Astrocyte of the spinal cord (primary cell): ENCODE data around the gene GOLGA6D.
A peak's percentile ranks its signal among the peaks of the same experiment; 100 is the strongest.
"Not testable (repeated sequence)": the region's sequence is repeated elsewhere in the genome, so short reads cannot be mapped to it uniquely, and the experiment has no call there.

Source experiments
- DNase-seq: peaks from one replicate; pipeline ENCODE4 v3.0.0; 2011; ENCODE audit warnings: low read depth, low spot score
- H3K4me3 ChIP-seq: 2 replicates; pipeline ENCODE4 v1.5.1; 2011; ENCODE audit warnings: low read depth, mild to moderate bottlenecking, low read length, moderate library complexity
- in situ Hi-C: cut with HindIII; loops from 2 replicates; pipeline ENCODE4 v1.10.0; 2017; ENCODE audit warnings: low sequenced_read_pairs
- TF ChIP-seq, protein P1 (sequence below): IDR thresholded peaks from 2 replicates; pipeline ENCODE4 v1.5.1; 2012; ENCODE audit warnings: low read depth, mild to moderate bottlenecking, low read length, inconsistent platforms

Gene GOLGA6D

DNA sequence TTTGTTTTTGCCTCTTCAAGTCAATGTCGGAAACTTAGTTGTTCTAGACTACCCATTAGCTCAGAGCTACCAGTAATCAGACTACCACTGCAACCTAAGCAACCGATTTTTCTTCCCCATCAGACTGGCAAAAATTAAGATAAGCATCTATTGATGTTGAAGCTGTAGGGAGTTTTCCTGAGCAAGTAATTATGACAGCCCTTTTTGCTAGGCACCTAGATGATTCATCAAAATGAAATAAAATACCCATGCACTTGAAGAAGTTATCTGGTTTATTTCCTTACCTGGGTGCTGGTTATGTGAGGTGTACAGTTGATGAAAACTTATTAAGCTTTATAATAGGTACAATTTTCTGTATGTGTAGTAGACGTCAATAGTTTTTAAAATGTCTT lies 52.7 kb downstream of the GOLGA6D start:
- H3K4me3 ChIP-seq, result peak overlapping the region; percentile 86
- in situ Hi-C loops, result no loop called here
- DNase-seq, result no peak
- TF ChIP-seq, protein P1, sequence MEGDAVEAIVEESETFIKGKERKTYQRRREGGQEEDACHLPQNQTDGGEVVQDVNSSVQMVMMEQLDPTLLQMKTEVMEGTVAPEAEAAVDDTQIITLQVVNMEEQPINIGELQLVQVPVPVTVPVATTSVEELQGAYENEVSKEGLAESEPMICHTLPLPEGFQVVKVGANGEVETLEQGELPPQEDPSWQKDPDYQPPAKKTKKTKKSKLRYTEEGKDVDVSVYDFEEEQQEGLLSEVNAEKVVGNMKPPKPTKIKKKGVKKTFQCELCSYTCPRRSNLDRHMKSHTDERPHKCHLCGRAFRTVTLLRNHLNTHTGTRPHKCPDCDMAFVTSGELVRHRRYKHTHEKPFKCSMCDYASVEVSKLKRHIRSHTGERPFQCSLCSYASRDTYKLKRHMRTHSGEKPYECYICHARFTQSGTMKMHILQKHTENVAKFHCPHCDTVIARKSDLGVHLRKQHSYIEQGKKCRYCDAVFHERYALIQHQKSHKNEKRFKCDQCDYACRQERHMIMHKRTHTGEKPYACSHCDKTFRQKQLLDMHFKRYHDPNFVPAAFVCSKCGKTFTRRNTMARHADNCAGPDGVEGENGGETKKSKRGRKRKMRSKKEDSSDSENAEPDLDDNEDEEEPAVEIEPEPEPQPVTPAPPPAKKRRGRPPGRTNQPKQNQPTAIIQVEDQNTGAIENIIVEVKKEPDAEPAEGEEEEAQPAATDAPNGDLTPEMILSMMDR, result no peak

DNA sequence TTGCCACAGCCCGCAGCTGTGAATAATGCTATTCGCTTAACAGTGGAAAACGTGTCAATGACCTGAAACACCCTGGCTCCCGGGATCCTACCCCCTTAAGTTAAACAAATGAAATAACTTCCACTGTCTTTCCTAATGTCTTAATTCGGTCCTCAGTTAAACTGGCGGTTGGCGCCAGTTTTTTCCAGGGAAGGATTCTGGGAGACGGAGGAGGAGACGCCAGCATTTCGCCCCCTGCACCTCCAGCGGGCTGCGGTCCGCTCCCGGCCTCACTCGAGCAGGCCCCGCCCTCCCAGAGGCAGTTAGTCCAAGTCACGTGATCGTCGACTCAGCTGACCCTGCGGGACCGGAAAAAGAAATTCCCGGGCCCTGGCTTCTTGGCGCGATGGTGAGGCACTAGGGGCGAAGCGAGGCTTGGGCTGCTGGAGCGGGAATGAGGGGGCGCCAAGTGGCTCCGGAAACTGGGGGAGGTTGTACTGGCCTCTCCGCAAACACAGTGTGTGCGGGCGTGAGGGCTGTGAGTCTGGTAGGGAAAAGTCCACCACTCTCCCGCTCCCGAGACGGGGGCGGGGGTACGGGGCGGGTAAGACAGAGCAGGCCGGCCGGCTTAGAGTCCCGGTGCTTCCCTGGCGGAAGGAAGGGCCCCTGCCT lies 53.2 kb downstream of the GOLGA6D start, which contains the start of gene COMMD4:
TSS of gene COMMD4 (plus strand) at position 359 of the 651 bp plus-strand sequence. CDS start at position 386, 27 bp downstream.
- peak within 1 kb of the TSS; percentile 86 for H3K4me3 ChIP-seq
- TF ChIP-seq, protein P1, result no peak
- in situ Hi-C loops, result no loop called here
- DNase-seq, result peak; percentile 93

DNA sequence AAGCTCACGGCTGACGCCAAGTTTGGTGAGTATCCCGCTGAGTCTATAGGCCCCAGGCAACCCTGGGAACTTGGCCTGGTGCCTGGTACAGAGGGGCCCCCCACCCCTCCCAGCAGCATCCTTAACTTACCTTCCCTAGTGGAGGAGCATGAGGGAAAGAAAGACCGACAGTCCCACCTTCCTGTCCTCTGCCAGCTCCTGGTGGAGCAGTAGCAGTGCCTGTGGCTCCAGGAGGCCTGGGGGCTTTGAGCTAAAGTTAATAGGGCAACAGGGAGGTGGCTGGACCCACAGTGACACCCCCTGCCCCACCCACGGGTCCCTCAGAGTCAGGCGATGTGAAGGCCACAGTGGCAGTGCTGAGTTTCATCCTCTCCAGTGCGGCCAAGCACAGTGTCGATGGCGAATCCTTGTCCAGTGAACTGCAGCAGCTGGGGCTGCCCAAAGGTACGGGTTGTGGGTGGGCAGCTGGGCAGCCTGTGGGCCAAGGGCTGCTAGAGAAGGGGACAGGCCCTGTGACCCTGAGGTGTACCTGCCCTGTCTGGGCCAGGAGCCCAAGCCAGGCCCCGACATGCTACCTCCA lies 56.1 kb downstream of the GOLGA6D start:
- TF ChIP-seq, protein P1, result no peak
- no peak overlapping the region for H3K4me3 ChIP-seq
- DNase-seq, result no peak
- in situ Hi-C loops, result no loop called here

DNA sequence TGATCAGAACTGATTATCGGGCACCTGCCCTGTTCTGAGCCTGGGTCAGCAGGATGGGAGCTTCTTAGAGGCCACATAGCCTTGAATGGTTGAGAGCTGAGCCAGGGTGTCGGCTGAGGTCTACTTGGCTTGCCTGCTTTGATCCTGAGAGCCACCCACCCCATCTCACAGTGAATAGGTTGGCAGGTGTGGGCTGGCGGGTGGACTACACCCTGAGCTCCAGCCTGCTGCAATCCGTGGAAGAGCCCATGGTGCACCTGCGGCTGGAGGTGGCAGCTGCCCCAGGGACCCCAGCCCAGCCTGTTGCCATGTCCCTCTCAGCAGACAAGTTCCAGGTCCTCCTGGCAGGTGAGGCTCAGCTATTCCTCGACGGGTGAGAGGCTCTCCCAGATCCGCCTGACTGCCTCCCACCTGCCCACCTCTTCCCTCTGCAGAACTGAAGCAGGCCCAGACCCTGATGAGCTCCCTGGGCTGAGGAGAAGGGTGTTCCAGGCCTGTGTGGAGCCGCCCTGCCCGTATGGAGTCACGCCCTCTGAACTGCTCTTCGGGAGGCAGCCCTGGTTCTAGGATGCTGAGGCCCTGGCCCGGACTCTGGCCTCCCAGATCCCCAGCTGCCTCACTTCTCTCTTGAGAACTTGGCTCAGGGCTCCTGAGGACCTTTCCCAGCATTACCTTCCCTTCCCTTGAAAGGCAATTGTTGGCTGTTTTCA lies 57.1 kb downstream of the GOLGA6D start:
- no peak for DNase-seq
- TF ChIP-seq, protein P1, result no peak
- in situ Hi-C loops, result no loop called here
- no peak overlapping the region for H3K4me3 ChIP-seq

DNA sequence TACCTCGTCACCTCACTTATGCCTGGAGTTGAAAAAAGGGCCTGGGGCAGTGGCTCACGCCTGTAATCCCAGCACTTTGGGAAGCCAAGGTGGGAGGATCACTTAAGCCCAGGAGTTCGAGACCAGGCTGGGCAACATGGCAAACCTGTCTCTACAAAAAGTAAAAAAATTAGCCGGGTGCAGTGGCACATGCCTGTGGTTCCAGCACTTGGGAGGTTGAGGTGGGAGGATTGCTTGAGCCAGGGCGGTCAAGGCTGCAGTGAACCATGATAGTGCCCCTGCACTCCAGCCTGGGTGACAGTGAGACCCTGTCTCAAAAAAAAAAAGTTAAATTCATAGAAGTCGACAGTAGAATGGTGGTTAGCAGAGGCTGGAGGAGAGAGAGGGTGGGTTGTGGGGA lies 59.6 kb downstream of the GOLGA6D start:
- TF ChIP-seq, protein P1, result no peak
- in situ Hi-C loops, result no loop called here
- DNase-seq, result no peak
- no peak overlapping the region for H3K4me3 ChIP-seq

DNA sequence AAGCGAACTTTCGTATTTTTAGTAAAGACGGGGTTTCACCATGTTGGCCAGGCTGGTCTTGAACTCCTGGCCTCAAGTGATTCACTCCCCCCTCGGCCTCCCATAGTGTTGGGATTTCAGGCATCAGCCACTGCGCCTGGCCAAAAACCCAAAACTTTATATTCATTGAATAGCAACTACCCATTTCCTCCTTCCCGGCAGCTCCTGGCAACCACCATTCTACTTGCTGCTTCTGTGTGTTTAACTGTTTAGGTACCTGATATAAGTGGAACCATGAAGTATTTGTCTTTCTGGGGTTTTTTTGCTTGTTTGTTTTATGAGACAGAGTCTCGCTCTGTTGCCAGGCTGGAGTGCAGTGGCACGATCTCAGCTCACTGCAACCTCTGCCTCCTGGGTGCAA lies 61.3 kb downstream of the GOLGA6D start:
- DNase-seq, in situ Hi-C loops, H3K4me3 ChIP-seq: not testable (repeated sequence)
